HepG2 (cell line): ENCODE results near the gene MON1A. TPM values are rescaled to one million over a fixed set of nuclear protein-coding genes. Genes with fewer than 3 reads are reported as not detected.

ENCODE experiments used
- BCL6 ChIP-seq: IDR thresholded peaks from 2 replicates; pipeline ENCODE4 v1.6.1; 2016; ENCODE audit warnings: missing genetic modification reagents, missing compliant biosample characterization
- GATAD2A ChIP-seq: IDR thresholded peaks from 2 replicates; pipeline ENCODE4 v1.6.1; 2016
- GMEB1 ChIP-seq: sonication (generic); formaldehyde crosslinking; IDR thresholded peaks from 2 replicates; pipeline ENCODE4 v1.5.1; 2020; ENCODE audit warnings: missing genetic modification reagents, mild to moderate bottlenecking, borderline replicate concordance
- NR2F6 ChIP-seq, 2 experiments: IDR thresholded peaks; 2 replicates each; pipeline ENCODE4 v1.6.1; 2016; ENCODE audit warnings: antibody characterized with exemption in 1 of 2, mild to moderate bottlenecking in 1 of 2
- ONECUT2 ChIP-seq: sonication (generic); formaldehyde crosslinking; IDR thresholded peaks from 2 replicates; pipeline ENCODE4 v1.4.0; 2020; ENCODE audit warnings: missing genetic modification reagents
- TSC22D2 ChIP-seq: sonication (generic); formaldehyde crosslinking; IDR thresholded peaks from 2 replicates; pipeline ENCODE4 v1.5.1; 2020; ENCODE audit warnings: missing genetic modification reagents, mild to moderate bottlenecking, borderline replicate concordance
- ZFY ChIP-seq: sonication (generic); formaldehyde crosslinking; IDR thresholded peaks from 2 replicates; pipeline ENCODE4 v1.4.0; 2020; ENCODE audit warnings: missing genetic modification reagents
- ZNF234 ChIP-seq: sonication (generic); formaldehyde crosslinking; conservative IDR thresholded peaks from 2 replicates; pipeline ENCODE4 v1.5.1; 2020; ENCODE audit warnings: mild to moderate bottlenecking, missing genetic modification reagents
- ZNF460 ChIP-seq: sonication (generic); formaldehyde crosslinking; IDR thresholded peaks from 2 replicates; pipeline ENCODE4 v1.5.1; 2020; ENCODE audit warnings: missing genetic modification reagents, mild to moderate bottlenecking, borderline replicate concordance
- ZNF770 ChIP-seq: sonication (generic); formaldehyde crosslinking; IDR thresholded peaks from 2 replicates; pipeline ENCODE4 v1.5.0; 2020; ENCODE audit warnings: mild to moderate bottlenecking, missing genetic modification reagents
- polyA plus RNA-seq, 8 experiments: library from polyadenylated mRNA; depleted of rRNA in 3 of 8; stranded (reverse) in 7 of 8; unstranded in 1 of 8; fragments of >200 nt; fragmentation: Illumina TruSeq in 4 of 8; extraction: Trizol in 4 of 8; gene quantifications; 2 replicates each; pipeline versions ENCODE4 v1.2.1 to v1.2.3, GENCODE V29; 2011 to 2016; ENCODE audit warnings: low read depth in 4 of 8, missing spikeins in 1 of 8, mixed read lengths in 1 of 8; ENCODE audit not compliant: insufficient read depth in 1 of 8
- total RNA-seq, 5 experiments: library from RNA; depleted of rRNA; stranded (reverse); fragments of >200 nt; fragmentation: Illumina TruSeq; extraction: Trizol; gene quantifications; 2 replicates each; pipeline ENCODE4 v1.2.3, GENCODE V29; 2016; ENCODE audit warnings: low read depth in 1 of 5
- TF ChIP-seq, protein P1 (sequence below): sonication (generic); formaldehyde crosslinking; IDR thresholded peaks from 2 replicates; pipeline ENCODE4 v1.8.1; 2022; ENCODE audit warnings: low read depth, mild to moderate bottlenecking, missing genetic modification reagents
- TF ChIP-seq, protein P2 (sequence below): sonication (generic); formaldehyde crosslinking; IDR thresholded peaks from 2 replicates; pipeline ENCODE4 v1.5.0; 2020; ENCODE audit warnings: mild to moderate bottlenecking, missing genetic modification reagents

Gene MON1A
- total and polyA plus RNA-seq, 2 of the 13 experiments (the other 11 are each of a cell fraction or from before 2014, with no cell fraction given) = 4.6 to 9.0 TPM

DNA sequence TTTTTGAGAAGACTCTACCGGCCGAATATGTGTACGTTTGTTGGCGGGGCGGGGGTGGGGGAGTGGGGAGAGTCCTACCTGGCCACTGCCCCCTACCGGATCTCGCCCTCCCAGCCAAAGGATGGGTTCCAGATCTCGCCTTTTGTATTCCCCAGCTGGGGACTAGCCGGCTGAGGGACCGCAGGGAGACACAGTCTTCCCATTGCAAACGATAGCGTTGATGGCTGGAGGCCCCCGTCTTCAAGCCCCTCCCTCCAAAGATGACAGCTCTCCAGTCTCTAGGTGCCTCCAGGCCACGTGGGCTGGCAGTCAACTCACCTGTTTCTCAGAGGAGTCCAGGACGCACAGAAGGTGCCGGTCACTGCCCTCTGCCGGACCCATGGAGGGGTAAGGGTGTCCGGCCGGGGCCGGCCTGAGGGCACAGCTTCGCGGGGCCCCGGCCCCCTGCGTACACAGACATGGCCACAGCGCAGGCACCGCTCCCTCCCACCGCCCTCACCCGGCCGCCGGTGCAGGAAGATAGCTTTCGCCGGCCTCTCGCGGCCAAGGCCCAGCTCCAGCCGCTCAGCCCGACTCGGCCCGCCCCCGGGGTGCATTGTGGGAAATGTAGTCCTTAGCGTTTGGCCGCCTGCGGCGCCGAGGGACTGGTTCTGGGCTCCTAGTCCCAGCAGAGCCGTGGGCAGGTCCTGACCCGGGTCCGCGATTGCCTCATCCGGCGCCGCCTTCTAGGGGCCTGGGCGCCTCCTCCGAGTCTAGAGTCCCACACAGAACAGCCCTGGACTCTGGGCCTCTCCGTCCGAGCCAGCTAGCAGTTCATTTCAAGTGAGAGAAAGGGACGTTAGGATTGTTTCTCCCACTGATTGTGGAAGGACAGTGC, at the start of gene MON1A (continued):
- peak; percentile 43; the same call in 1 of the 2 replicates for TF ChIP-seq ZNF770 (CRISPR knock-in tag)
- 0 out of 2 replicates have a peak, but pooled peaks have one; percentile 9 for TF ChIP-seq ZNF234 (CRISPR knock-in tag)
- TF ChIP-seq ONECUT2 (CRISPR knock-in tag) = no peak
- no peak; the same call in 1 of the 2 replicates for TF ChIP-seq ZNF460
- peak; percentile 88; the same call in 1 of the 2 replicates for TF ChIP-seq GMEB1
- TF ChIP-seq, protein P1, sequence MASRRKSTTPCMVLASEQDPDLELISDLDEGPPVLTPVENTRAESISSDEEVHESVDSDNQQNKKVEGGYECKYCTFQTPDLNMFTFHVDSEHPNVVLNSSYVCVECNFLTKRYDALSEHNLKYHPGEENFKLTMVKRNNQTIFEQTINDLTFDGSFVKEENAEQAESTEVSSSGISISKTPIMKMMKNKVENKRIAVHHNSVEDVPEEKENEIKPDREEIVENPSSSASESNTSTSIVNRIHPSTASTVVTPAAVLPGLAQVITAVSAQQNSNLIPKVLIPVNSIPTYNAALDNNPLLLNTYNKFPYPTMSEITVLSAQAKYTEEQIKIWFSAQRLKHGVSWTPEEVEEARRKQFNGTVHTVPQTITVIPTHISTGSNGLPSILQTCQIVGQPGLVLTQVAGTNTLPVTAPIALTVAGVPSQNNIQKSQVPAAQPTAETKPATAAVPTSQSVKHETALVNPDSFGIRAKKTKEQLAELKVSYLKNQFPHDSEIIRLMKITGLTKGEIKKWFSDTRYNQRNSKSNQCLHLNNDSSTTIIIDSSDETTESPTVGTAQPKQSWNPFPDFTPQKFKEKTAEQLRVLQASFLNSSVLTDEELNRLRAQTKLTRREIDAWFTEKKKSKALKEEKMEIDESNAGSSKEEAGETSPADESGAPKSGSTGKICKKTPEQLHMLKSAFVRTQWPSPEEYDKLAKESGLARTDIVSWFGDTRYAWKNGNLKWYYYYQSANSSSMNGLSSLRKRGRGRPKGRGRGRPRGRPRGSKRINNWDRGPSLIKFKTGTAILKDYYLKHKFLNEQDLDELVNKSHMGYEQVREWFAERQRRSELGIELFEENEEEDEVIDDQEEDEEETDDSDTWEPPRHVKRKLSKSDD (CRISPR knock-in tag) = no peak
- TF ChIP-seq ZFY = peak; percentile 100
- TF ChIP-seq, protein P2, sequence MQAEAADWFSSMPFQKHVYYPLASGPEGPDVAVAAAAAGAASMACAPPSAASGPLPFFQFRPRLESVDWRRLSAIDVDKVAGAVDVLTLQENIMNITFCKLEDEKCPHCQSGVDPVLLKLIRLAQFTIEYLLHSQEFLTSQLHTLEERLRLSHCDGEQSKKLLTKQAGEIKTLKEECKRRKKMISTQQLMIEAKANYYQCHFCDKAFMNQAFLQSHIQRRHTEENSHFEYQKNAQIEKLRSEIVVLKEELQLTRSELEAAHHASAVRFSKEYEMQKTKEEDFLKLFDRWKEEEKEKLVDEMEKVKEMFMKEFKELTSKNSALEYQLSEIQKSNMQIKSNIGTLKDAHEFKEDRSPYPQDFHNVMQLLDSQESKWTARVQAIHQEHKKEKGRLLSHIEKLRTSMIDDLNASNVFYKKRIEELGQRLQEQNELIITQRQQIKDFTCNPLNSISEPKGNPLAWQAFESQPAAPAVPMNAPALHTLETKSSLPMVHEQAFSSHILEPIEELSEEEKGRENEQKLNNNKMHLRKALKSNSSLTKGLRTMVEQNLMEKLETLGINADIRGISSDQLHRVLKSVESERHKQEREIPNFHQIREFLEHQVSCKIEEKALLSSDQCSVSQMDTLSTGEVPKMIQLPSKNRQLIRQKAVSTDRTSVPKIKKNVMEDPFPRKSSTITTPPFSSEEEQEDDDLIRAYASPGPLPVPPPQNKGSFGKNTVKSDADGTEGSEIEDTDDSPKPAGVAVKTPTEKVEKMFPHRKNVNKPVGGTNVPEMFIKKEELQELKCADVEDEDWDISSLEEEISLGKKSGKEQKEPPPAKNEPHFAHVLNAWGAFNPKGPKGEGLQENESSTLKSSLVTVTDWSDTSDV = no peak
- TF ChIP-seq GATAD2A (CRISPR knock-in tag) = peak; percentile 76
- peak; percentile 75 for TF ChIP-seq NR2F6 (IDR thresholded peaks at IDR 0.05)
- TF ChIP-seq NR2F6 (CRISPR knock-in tag; IDR thresholded peaks at IDR 0.05) = peak; percentile 83
- TF ChIP-seq BCL6 (CRISPR knock-in tag) = peak; percentile 62
- peak; percentile 46; the same call in 1 of the 2 replicates for TF ChIP-seq TSC22D2 (CRISPR knock-in tag)
